ENCODE data around the gene DPT.

GRCh38 chr1:168758503-168758902 lies 29.5 kb upstream of the DPT start:
- TF ChIP-seq GATA2 (IDR thresholded peaks at IDR 0.05; ENCODE audit: low read depth, low read length) = no peak
- TF ChIP-seq GATA3 (IDR thresholded peaks at IDR 0.05; ENCODE audit: low read depth, low read length) = no peak; the same call in 1 of the 2 replicates

Measured in SH-SY5Y (cell line).